Heart right ventricle (tissue), 16 donors: ENCODE measurements around the gene KCMF1. TPM values are rescaled to one million over a fixed set of nuclear protein-coding genes. Genes with fewer than 3 reads are reported as not detected.

Source experiments
- ATAC-seq, 8 donors: fragments of 200-7000 bp; cut with Tn5 transposase; one replicate each; pipeline ENCODE4 v1.9.1; 2020; ENCODE audit warnings: mild to moderate bottlenecking in 8 of 8, moderate library complexity in 8 of 8, moderate number of reproducible peaks in 1 of 8
- DNase-seq, 2 donors: peaks; one replicate each; pipeline ENCODE4 v3.0.0-alpha.2; 2020
- H3K27ac ChIP-seq, 10 donors: fragments of 200-600 bp; sonication (generic) in 2 of 10; one replicate each; pipeline versions ENCODE4 v1.5.0 to v1.8.0; 2020 to 2022; ENCODE audit warnings: mild to moderate bottlenecking in 3 of 10
- H3K27me3 ChIP-seq, 7 donors: fragments of 200-600 bp; one replicate each; pipeline ENCODE4 v1.8.0; 2021 to 2022; ENCODE audit warnings: mild to moderate bottlenecking in 2 of 7
- H3K36me3 ChIP-seq, 9 donors: fragments of 200-600 bp; sonication (generic) in 1 of 9; one replicate each; pipeline versions ENCODE4 v1.5.0 to v1.8.0; 2020 to 2022; ENCODE audit warnings: mild to moderate bottlenecking in 2 of 9
- H3K4me1 ChIP-seq, 9 donors: fragments of 200-600 bp; sonication (generic) in 1 of 9; one replicate each; pipeline versions ENCODE4 v1.5.0 to v1.8.0; 2020 to 2022; ENCODE audit warnings: mild to moderate bottlenecking in 4 of 9
- H3K4me3 ChIP-seq, 10 donors: fragments of 200-600 bp; sonication (generic) in 2 of 10; one replicate each; pipeline versions ENCODE4 v1.5.0 to v1.8.0; 2020 to 2022; ENCODE audit warnings: mild to moderate bottlenecking in 7 of 10, moderate library complexity in 2 of 10
- H3K9me3 ChIP-seq, 11 donors: fragments of 200-600 bp in 10 of 11; sonication (generic) in 2 of 11; one replicate each; pipeline versions ENCODE4 v1.5.0 to v1.8.0; 2013 to 2022; ENCODE audit warnings: mild to moderate bottlenecking in 2 of 11, control low read depth in 1 of 11, moderate library complexity in 1 of 11
- WGBS, 2 donors: extraction: QIAGEN DNeasy Blood & Tissue Kit; methylation state at CpG; one replicate each; pipeline ENCODE4 v1.1.7; 2013; ENCODE audit warnings: inconsistent platforms in 1 of 2; 5-methylcytosine and 5-hydroxymethylcytosine counted together
- intact Hi-C, 10 donors: fragments of 100-400 bp; cut with DNase I; formaldehyde crosslinking; loops; one replicate each; pipeline versions ENCODE4 v1.11.1 to v1.14.2; 2022
- polyA plus RNA-seq, 2 donors: library from polyadenylated mRNA; stranded (reverse); fragments of 200-250 nt; gene quantifications; one replicate each; pipeline ENCODE4 v1.2.3, GENCODE V29; 2013
- total RNA-seq, 10 donors: library from RNA; stranded (reverse); fragmentation: NEBNext Ultra II Directional in 3 of 10; extraction: Animal tissue kit (Norgen Biotek cat#: 25700) in 3 of 10; gene quantifications; one replicate each; pipeline versions ENCODE4 v1.2.1 to v1.2.4, GENCODE V29; 2021 to 2023
- TF ChIP-seq, protein P1 (sequence below), 9 donors: fragments of 200-600 bp; sonication (generic) in 2 of 9; IDR thresholded peaks; one replicate each; pipeline versions ENCODE4 v1.5.0 to v1.8.0; 2021 to 2022; ENCODE audit warnings: antibody characterized with exemption in 9 of 9, mild to moderate bottlenecking in 5 of 9, moderate library complexity in 1 of 9
- donor health status: Arrhythmogenic right ventricular cardiomyopathy.
- donor health status: ischemic (EF 13 %, LVEDD 7.1; RV severe dilation, severe dysfunction).
- donor health status: healthy with polysubstance abuse.
- donor health status: DM: no; HTN: yes; CAD: no.
- donor health status: DM: no; HTN: no; CAD: no.
- donor health status: ischemic (EF 25% LVEDD 6.9; RV normal size, moderate dysfunction).
- donor health status: ischemic (EF 25% LVEDD 5.7; RV mildly dilated, moderate dysfunction).
- donor health status: healthy.
- donor health status: DM: yes; HTN: yes; CAD: no.
- donor health status: Ischemic cardiomyopathy.
- donor health status: ischemic (EF 35%, LVEDD 5.7; RV mildly dilated, moderate dysfunction).
- donor health status: nonischemic (EF 11% LVEDD 7.7; RV severe dilation, severe dysfunction).
- donor health status: DM: yes; HTN: yes; CAD: no.
- donor health status: PGD.
- donor health status: ischemic (EF 29% LVEDD 5.4; RV normal size, mild dysfunction).
- donor health status: nonischemic (EF 23%, LVEDD 6.1; RV moderate dilation, normal function).

KCMF1 gene
- total and polyA plus RNA-seq, 12 donors: 6.9 to 89.5 (median 79.8) TPM

DNA sequence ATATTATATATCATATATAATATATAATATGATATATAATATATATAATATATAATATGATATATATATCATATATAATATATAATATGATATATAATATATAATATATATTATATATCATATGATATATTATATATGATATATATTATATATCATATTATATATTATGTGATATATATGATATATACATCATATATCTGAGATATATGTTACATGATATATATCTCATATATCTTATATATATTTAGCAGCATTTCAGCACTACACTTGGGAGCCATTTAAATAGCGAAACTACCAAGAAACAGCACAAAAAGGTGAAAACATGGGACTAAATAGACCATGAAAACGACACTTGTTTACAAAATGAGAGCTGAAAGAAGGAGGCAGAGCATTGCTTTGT, 37.3 kb downstream of the KCMF1 start:
- H3K9me3 ChIP-seq: no peaks in the 10 kb centered on the region
- no peaks in the 10 kb centered on the region for H3K27me3 ChIP-seq
- TF ChIP-seq, protein P1, sequence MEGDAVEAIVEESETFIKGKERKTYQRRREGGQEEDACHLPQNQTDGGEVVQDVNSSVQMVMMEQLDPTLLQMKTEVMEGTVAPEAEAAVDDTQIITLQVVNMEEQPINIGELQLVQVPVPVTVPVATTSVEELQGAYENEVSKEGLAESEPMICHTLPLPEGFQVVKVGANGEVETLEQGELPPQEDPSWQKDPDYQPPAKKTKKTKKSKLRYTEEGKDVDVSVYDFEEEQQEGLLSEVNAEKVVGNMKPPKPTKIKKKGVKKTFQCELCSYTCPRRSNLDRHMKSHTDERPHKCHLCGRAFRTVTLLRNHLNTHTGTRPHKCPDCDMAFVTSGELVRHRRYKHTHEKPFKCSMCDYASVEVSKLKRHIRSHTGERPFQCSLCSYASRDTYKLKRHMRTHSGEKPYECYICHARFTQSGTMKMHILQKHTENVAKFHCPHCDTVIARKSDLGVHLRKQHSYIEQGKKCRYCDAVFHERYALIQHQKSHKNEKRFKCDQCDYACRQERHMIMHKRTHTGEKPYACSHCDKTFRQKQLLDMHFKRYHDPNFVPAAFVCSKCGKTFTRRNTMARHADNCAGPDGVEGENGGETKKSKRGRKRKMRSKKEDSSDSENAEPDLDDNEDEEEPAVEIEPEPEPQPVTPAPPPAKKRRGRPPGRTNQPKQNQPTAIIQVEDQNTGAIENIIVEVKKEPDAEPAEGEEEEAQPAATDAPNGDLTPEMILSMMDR (IDR thresholded peaks at IDR 0.05): no peak
- peaks cover 0 to 70% (median 31%) of the 10 kb centered on the region in 9 donors for H3K4me1 ChIP-seq
- H3K4me3 ChIP-seq: no peak overlapping the region
- no peak for ATAC-seq
- no peak for DNase-seq
- intact Hi-C loops: loop anchor here in 1 of 10 donors (5.0 kb wide), 1 partner anchor 36 kb away; the partner anchor contains the start of gene KCMF1
- WGBS, 2 donors: 94 to 98% methylated on average over 2 of the region's 2 CpGs
- peak overlapping the region in 1 of 10 donors; percentile 21 for H3K27ac ChIP-seq
- H3K36me3 ChIP-seq: peaks cover 0 to 18% (median 6%) of the 10 kb centered on the region in 9 donors

DNA sequence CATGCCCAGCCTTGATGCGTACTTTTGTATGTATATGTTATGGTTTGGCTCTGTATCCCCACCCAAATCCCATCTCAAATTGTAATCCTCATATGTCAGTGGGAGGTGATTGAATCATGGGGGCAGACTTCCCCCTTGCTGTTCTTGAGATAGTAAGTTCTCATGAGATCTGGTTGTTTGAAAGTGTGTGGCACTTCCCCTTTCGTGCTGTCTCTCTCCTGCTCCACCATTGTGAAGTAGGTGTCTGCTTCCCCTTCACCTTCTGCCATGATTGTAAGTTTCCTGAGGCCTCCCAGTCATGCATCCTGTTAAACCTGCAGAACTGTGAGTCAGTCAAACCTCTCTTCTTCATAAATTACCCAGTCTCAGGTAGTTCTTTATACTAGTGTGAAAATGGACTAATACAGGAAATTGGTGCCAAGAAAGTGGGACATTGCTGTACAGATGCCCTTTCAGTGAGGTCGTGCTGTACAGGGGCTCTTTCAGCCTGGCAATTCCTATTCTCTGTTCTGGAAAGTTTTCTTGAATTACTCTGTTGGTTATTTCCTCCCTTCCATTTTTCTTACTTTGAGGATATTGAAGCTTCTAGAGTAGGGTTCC, 38.2 kb downstream of the KCMF1 start:
- TF ChIP-seq, protein P1 (IDR thresholded peaks at IDR 0.05): no peak
- no peaks in the 10 kb centered on the region for H3K27me3 ChIP-seq
- WGBS, 2 donors: 84 to 93% methylated on average over 3 of the region's 3 CpGs
- no peaks in the 10 kb centered on the region for H3K9me3 ChIP-seq
- intact Hi-C loops: loop anchor here in 1 of 10 donors (5.0 kb wide), 1 partner anchor 37 kb away; the partner anchor contains the start of gene KCMF1
- no peak for ATAC-seq
- H3K4me1 ChIP-seq: peaks cover 0 to 75% (median 39%) of the 10 kb centered on the region in 9 donors
- DNase-seq: no peak
- H3K4me3 ChIP-seq: no peak overlapping the region
- peak overlapping the region in 1 of 10 donors; percentile 21 for H3K27ac ChIP-seq
- H3K36me3 ChIP-seq: peaks cover 0 to 15% (median 6%) of the 10 kb centered on the region in 9 donors

DNA sequence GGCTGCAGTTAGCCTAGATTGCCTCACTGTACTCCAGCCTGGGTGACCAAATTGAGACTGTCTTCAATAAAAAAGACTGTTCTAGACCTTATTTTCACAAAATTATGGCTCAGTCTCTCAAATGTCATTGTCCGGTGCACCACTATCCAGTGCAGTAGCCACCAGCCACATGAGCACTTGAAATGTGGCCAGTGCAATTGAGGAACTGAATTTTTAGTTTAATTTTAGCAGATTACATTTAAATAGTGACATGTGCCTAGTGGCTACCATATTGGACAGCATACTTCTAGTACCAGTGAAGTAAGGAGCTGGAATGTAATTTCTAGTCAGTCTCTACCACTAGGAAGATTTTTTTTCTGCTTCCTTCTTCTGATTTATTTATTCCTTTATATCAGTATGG, 39.4 kb downstream of the KCMF1 start:
- H3K9me3 ChIP-seq: no peaks in the 10 kb centered on the region
- intact Hi-C loops: loop anchor here in 3 of 10 donors (5.0 kb wide), 2 partner anchors 38 to 83 kb away; partner anchors contain the start of gene KCMF1 (in 3 of the 3)
- H3K36me3 ChIP-seq: peaks cover 0 to 15% (median 6%) of the 10 kb centered on the region in 9 donors
- DNase-seq (no peak), ATAC-seq (no peak)
- no peak overlapping the region for H3K4me3 ChIP-seq
- no peaks in the 10 kb centered on the region for H3K27me3 ChIP-seq
- no peak overlapping the region for H3K27ac ChIP-seq
- WGBS, 2 donors: 84% methylated on average over 1 of the region's 1 CpG
- TF ChIP-seq, protein P1 (IDR thresholded peaks at IDR 0.05): no peak
- peaks cover 0 to 81% (median 52%) of the 10 kb centered on the region in 9 donors for H3K4me1 ChIP-seq

GRCh38 chr2:85011098-85011497, 40.1 kb downstream of the KCMF1 start:
- no peak for DNase-seq
- H3K4me1 ChIP-seq: peaks cover 0 to 81% (median 59%) of the 10 kb centered on the region in 9 donors
- H3K36me3 ChIP-seq: peaks cover 0 to 15% (median 6%) of the 10 kb centered on the region in 9 donors

More at GRCh38 chr2:85011098-85011497, 40.1 kb downstream of the KCMF1 start:
- TF ChIP-seq, protein P1 (IDR thresholded peaks at IDR 0.05): no peak
- ATAC-seq: no peak
- Histone ChIP-seq H3K9me3 (no peaks in the 10 kb centered on the region), H3K27ac (no peak overlapping the region), H3K27me3 (no peaks in the 10 kb centered on the region), H3K4me3 (no peak overlapping the region)
- intact Hi-C loops: loop anchor here in 3 of 10 donors (5.0 kb wide), 2 partner anchors 39 to 84 kb away; partner anchors contain the start of gene KCMF1 (in 3 of the 3)
- 93 to 94% methylated on average over 3 of the region's 3 CpGs for WGBS, 2 donors
